ENCODE measurements around the gene TMC8. TPM values are rescaled to one million over a fixed set of nuclear protein-coding genes. Genes with fewer than 3 reads are reported as not detected.

The TMC8 gene
- total and polyA plus RNA-seq, 4 donors: 1.3 to 14.5 (median 5.0) TPM

DNA sequence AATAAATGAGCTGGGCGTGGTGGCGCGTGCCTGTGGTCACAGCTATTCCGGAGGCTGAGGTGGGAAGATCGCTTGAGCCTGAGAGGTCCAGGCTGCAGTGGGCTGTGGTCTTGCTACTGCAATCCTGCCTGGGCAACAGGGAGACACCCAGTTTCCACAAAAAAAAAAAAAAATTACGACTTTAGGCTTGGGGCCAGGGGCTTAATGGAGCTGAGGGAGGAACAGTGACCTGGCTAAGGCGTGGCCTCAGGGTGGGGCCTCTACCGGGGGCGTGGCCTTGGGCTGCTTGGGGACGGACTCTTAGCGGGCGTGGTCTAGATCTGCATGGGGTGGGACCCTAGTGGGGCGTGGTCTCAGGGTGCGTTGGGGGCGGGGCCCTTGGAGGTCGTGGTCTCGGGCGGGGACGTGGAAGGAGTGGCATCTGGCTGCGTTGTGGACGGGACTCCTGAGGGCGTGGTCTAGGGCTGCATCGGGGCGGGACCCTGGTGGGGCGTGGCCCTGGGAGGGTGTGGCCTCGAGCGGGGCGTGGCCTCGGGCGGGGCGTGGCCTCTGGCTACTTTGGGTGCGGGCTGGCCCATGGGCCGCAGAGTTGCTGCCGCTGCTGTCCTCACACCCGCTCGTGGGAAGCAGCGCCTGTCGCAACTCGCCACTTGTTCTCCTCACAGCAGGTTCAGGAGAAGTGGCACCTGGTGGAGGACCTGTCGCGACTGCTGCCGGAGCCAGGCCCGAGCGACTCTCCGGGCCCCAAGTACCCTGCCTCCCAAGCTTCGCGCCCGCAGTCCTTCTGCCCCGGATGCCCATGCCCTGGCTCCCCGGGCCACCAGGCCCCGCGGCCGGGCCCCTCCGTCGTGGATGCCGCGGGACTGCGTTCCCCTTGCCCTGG lies 9.8 kb downstream of the TMC8 start:
- H3K9ac ChIP-seq (ENCODE audit: low read depth in 1 of 2, low read length in 2 of 2): no peak overlapping the region
- no peak overlapping the region for H3K27ac ChIP-seq (ENCODE audit: low read depth in 1 of 2, low read length in 2 of 2)
- no peaks in the 10 kb centered on the region for H3K27me3 ChIP-seq (ENCODE audit: control insufficient read depth in 4 of 4, insufficient read depth in 4 of 4, low read length in 3 of 4)
- peak; percentile 97 for DNase-seq (ENCODE audit: low spot score)
- WGBS: 27% methylated on average over 58 of the region's 58 CpGs
- no peak overlapping the region for H3K4me3 ChIP-seq (ENCODE audit: low read depth in 1 of 3, low read length in 3 of 3)
- TF ChIP-seq EGR1 (IDR thresholded peaks at IDR 0.05; ENCODE audit: low read depth in 2 of 2) (no peak), SP1 (IDR thresholded peaks at IDR 0.05) (peak; percentile 47), FOXA2 (IDR thresholded peaks at IDR 0.05) (no peak), HNF4G (IDR thresholded peaks at IDR 0.05) (no peak), RXRA (IDR thresholded peaks at IDR 0.05) (no peak), JUND (IDR thresholded peaks at IDR 0.05) (no peak)
- TF ChIP-seq, protein P1, sequence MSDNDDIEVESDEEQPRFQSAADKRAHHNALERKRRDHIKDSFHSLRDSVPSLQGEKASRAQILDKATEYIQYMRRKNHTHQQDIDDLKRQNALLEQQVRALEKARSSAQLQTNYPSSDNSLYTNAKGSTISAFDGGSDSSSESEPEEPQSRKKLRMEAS (IDR thresholded peaks at IDR 0.05): no peak
- no peaks in the 10 kb centered on the region for H3K9me3 ChIP-seq (ENCODE audit: control insufficient read depth in 4 of 4, low read length in 3 of 4)
- no peaks in the 10 kb centered on the region for H3K36me3 ChIP-seq (ENCODE audit: control insufficient read depth in 4 of 4, insufficient read depth in 3 of 4, low read depth in 1 of 4, low read length in 3 of 4)
- H3K4me1 ChIP-seq (ENCODE audit: control insufficient read depth in 4 of 4, insufficient read depth in 4 of 4, low read length in 3 of 4): peaks cover 6 to 22% (median 15%) of the 10 kb centered on the region in 4 donors

DNA sequence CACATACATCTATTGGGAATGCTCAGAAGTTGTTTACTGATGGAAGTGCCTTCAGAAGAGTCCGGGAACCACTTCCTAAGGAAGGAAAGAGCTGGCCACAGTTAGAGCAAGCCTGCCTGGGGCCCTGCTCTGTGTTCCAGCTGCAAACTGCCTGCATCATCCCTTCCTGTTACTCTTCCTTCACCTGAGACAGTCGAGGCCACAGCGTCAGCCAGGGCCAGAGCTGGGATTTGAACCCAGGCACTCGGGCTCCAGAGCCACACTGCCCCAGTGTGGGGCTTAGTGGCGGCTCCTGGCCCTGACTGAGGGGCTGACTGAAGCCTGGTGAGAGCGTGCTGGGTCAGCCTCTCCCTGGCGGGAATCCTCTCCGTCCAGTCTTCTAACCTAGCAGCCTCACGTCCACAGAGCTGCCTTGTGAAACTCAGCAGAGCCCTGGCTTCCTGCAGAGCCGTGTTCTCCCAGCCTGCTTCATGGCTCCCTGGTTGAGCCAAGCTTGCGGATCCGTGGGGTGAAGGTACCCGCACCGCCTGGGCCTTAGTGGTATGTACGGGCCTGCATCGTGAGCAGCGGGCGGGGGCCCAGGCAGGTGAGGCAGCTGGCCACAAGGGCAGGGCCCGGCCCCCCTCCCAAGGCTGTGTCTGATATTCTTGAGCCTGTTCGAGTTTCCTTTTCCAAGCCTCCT lies 11.0 kb downstream of the TMC8 start:
- no peak overlapping the region for H3K9ac ChIP-seq (ENCODE audit: low read depth in 1 of 2, low read length in 2 of 2)
- H3K4me3 ChIP-seq (ENCODE audit: low read depth in 1 of 3, low read length in 3 of 3): no peak overlapping the region
- no peaks in the 10 kb centered on the region for H3K36me3 ChIP-seq (ENCODE audit: control insufficient read depth in 4 of 4, insufficient read depth in 3 of 4, low read depth in 1 of 4, low read length in 3 of 4)
- DNase-seq (ENCODE audit: low spot score): peak; percentile 33
- WGBS: 80% methylated on average over 20 of the region's 20 CpGs
- no peaks in the 10 kb centered on the region for H3K9me3 ChIP-seq (ENCODE audit: control insufficient read depth in 4 of 4, low read length in 3 of 4)
- H3K27me3 ChIP-seq (ENCODE audit: control insufficient read depth in 4 of 4, insufficient read depth in 4 of 4, low read length in 3 of 4): no peaks in the 10 kb centered on the region
- peaks cover 6 to 22% (median 15%) of the 10 kb centered on the region in 4 donors for H3K4me1 ChIP-seq (ENCODE audit: control insufficient read depth in 4 of 4, insufficient read depth in 4 of 4, low read length in 3 of 4)
- TF ChIP-seq JUND (IDR thresholded peaks at IDR 0.05): no peak
- no peak for TF ChIP-seq ZBTB33 (IDR thresholded peaks at IDR 0.05)
- no peak for TF ChIP-seq NR2F2 (IDR thresholded peaks at IDR 0.05)
- no peak for TF ChIP-seq FOXA2 (IDR thresholded peaks at IDR 0.05)
- H3K27ac ChIP-seq (ENCODE audit: low read depth in 1 of 2, low read length in 2 of 2): no peak overlapping the region

GRCh38 chr17:78142119-78142861 lies 11.7 kb downstream of the TMC8 start:
- 78% methylated on average over 16 of the region's 16 CpGs for WGBS
- H3K9me3 ChIP-seq (ENCODE audit: control insufficient read depth in 4 of 4, low read length in 3 of 4): no peaks in the 10 kb centered on the region
- no peaks in the 10 kb centered on the region for H3K27me3 ChIP-seq (ENCODE audit: control insufficient read depth in 4 of 4, insufficient read depth in 4 of 4, low read length in 3 of 4)
- no peaks in the 10 kb centered on the region for H3K36me3 ChIP-seq (ENCODE audit: control insufficient read depth in 4 of 4, insufficient read depth in 3 of 4, low read depth in 1 of 4, low read length in 3 of 4)
- H3K4me3 ChIP-seq (ENCODE audit: low read depth in 1 of 3, low read length in 3 of 3): no peak overlapping the region
- peak; percentile 35 for DNase-seq (ENCODE audit: low spot score)
- peaks cover 6 to 22% (median 15%) of the 10 kb centered on the region in 4 donors for H3K4me1 ChIP-seq (ENCODE audit: control insufficient read depth in 4 of 4, insufficient read depth in 4 of 4, low read length in 3 of 4)
- no peak for TF ChIP-seq ZBTB33 (IDR thresholded peaks at IDR 0.05)
- TF ChIP-seq, protein P1 (IDR thresholded peaks at IDR 0.05): no peak
- H3K9ac ChIP-seq (ENCODE audit: low read depth in 1 of 2, low read length in 2 of 2): no peak overlapping the region
- no peak overlapping the region for H3K27ac ChIP-seq (ENCODE audit: low read depth in 1 of 2, low read length in 2 of 2)

Measured in liver (tissue), 9 donors.